ENCODE data around the gene ZFYVE1.

ZFYVE1 gene, protein sequence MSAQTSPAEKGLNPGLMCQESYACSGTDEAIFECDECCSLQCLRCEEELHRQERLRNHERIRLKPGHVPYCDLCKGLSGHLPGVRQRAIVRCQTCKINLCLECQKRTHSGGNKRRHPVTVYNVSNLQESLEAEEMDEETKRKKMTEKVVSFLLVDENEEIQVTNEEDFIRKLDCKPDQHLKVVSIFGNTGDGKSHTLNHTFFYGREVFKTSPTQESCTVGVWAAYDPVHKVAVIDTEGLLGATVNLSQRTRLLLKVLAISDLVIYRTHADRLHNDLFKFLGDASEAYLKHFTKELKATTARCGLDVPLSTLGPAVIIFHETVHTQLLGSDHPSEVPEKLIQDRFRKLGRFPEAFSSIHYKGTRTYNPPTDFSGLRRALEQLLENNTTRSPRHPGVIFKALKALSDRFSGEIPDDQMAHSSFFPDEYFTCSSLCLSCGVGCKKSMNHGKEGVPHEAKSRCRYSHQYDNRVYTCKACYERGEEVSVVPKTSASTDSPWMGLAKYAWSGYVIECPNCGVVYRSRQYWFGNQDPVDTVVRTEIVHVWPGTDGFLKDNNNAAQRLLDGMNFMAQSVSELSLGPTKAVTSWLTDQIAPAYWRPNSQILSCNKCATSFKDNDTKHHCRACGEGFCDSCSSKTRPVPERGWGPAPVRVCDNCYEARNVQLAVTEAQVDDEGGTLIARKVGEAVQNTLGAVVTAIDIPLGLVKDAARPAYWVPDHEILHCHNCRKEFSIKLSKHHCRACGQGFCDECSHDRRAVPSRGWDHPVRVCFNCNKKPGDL

DNA sequence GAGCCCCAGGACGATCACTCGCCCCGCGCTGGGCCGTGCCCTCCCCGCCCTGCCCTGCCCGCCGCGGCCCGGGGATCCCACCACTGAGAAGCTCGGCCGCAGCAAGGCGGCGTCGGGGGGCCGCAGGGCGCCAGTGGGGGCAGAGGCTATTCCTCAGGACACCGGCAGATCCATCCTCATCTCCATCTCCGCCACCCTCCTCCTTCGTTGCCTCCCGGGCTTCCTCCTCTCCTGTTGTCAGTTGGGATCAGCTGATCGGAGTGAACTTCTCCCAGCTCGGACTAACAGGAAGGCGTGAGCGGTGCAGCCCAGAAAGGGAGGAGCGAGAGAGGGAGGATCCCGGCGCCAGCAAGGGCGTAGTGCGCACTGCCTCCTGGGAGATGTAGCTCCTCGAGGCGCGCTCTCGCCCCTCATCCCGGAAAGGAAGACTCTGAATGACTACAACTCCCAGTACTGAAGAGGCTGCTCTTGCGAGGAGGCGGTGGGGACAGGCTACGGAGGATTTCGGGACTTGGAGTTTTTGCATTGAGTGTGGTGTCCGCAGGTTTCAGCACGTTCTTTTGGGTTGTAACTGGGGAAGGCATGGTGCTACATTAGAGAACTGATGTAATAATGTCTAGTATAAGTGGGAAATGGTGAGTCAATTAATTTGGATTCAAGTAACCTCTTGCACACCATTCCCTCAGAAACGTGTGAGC lies at the start of gene ZFYVE1:
ZFYVE1 (minus strand) TSS at position 262 of the 698 bp plus-strand sequence. CDS start 2,598 bp downstream, outside the sequence.
- in situ Hi-C loops (cut with MboI; ENCODE audit: low sequenced_read_pairs, unreplicated experiment), result no loop called here
- peak; percentile 95 for DNase-seq (ENCODE audit: low spot score)
- TF ChIP-seq, protein P1, sequence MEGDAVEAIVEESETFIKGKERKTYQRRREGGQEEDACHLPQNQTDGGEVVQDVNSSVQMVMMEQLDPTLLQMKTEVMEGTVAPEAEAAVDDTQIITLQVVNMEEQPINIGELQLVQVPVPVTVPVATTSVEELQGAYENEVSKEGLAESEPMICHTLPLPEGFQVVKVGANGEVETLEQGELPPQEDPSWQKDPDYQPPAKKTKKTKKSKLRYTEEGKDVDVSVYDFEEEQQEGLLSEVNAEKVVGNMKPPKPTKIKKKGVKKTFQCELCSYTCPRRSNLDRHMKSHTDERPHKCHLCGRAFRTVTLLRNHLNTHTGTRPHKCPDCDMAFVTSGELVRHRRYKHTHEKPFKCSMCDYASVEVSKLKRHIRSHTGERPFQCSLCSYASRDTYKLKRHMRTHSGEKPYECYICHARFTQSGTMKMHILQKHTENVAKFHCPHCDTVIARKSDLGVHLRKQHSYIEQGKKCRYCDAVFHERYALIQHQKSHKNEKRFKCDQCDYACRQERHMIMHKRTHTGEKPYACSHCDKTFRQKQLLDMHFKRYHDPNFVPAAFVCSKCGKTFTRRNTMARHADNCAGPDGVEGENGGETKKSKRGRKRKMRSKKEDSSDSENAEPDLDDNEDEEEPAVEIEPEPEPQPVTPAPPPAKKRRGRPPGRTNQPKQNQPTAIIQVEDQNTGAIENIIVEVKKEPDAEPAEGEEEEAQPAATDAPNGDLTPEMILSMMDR (IDR thresholded peaks at IDR 0.05; ENCODE audit: borderline replicate concordance, control extremely low read depth, extremely low read depth, insufficient read depth, missing control alignments), result no peak

DNA sequence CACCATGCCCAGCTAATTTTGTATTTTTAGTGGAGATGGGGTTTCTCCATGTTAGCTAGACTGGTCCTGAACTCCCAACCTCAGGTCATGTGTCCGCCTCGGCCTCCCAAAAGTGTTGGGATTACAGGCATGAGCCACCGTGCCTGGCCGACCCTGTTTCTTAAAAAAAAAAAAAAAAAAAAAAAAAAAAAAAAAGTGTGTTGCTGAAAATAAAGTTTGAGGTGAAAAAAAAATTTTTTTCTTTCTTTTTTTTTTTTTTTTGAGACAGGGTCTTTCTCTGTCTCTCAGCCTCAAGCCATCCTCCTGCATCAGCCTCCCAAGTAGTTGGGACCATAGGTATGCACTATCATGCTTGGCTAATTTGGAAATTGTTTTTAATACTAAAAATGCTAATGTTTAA lies 42.7 kb upstream of the ZFYVE1 start:
- DNase-seq (ENCODE audit: low spot score), result no peak
- in situ Hi-C loops (cut with MboI; ENCODE audit: low sequenced_read_pairs, unreplicated experiment), result no loop called here
- TF ChIP-seq, protein P1 (IDR thresholded peaks at IDR 0.05; ENCODE audit: borderline replicate concordance, control extremely low read depth, extremely low read depth, insufficient read depth, missing control alignments), result no peak

DNA sequence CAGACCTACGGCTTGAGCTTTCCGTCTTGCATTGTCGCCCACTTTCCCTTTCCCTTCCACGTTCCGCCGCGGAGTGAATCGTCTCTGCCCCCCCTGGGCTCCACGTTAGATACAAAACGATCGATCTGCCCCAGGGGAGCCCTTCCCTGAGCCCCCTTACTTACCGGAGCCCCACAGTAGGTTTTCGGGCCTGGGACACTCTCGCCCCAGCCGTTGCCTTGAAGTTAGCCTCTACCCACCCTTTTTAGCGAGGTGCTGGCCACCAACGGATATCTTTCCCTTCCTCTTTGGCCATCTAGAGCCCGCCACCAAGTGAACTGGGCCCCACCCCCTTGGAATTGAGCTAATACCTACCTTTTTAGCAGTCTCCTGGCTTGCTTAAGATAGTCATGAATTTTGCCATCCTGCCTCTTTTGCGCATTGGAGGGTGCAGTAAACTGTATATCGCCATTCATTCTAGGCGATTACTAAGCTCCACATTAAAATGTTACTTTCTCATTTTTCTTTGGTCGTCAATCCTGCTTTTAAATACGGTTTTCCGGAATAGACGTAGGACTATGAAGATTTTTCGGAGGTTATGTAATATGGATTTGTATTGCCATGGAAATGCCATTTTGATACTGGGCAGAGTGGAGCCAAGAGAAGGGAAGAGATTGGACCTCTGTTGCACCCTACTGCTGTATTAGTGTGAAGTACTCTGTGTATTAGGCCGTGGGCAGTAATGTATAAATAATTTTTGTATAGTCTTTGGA lies 32.2 kb upstream of the ZFYVE1 start:
- DNase-seq (ENCODE audit: low spot score), result peak; percentile 65
- in situ Hi-C loops (cut with MboI; ENCODE audit: low sequenced_read_pairs, unreplicated experiment), result no loop called here
- TF ChIP-seq, protein P1 (IDR thresholded peaks at IDR 0.05; ENCODE audit: borderline replicate concordance, control extremely low read depth, extremely low read depth, insufficient read depth, missing control alignments), result no peak

DNA sequence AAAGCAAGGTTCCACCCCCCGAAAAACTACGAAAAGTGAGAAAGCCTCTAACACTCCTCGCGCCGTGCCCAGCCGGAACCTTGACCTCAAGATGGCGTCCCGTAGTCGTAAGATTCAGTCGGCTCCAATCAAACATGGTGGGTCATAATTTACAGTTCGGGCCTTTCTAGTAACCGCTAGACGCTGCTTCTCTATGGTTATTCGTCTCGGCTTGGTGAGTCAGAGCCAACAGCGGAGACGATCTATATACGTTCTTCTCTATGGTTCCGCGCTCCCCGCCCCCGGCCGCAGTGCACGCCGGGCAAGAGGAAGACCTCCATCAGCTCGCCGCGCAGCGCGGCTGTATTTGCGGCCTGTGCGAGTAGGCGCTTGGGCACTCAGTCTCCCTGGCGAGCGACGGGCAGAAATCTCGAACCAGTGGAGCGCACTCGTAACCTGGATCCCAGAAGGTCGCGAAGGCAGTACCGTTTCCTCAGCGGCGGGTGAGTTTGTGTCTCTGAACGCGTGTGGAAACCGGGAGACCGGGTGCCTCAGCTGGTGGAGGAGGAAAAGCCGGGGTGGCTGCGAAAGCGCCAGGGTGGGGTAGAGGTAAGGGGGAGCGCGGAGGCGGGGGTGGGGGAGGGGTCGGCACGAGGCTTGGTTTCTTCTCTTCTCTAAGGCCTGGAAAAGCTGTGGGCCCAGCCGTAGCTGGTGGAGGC lies 31.5 kb upstream of the ZFYVE1 start, which contains the start of gene RBM25:
RBM25 (plus strand) TSS at position 311 of the 698 bp plus-strand sequence. CDS start 13,108 bp downstream, outside the sequence.
- in situ Hi-C loops (cut with MboI; ENCODE audit: low sequenced_read_pairs, unreplicated experiment), result no loop called here
- DNase-seq (ENCODE audit: low spot score), result peak; percentile 97
- TF ChIP-seq, protein P1 (IDR thresholded peaks at IDR 0.05; ENCODE audit: borderline replicate concordance, control extremely low read depth, extremely low read depth, insufficient read depth, missing control alignments), result peak; percentile 25

DNA sequence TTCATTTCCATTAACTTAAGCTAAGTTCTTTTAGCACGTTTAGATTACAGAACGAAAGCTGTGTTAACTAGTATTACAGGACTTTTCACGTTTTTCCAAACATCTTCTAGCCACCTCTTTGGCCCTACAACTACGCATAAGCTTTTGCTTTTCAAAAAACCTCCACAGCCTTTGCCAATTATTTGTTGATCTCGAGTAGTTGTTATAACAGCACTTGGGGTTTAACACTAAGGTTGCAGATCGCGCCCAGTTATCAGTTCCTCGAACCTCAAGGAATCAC lies 31.0 kb upstream of the ZFYVE1 start:
- TF ChIP-seq, protein P1 (IDR thresholded peaks at IDR 0.05; ENCODE audit: borderline replicate concordance, control extremely low read depth, extremely low read depth, insufficient read depth, missing control alignments), result no peak
- DNase-seq (ENCODE audit: low spot score), result no peak
- in situ Hi-C loops (cut with MboI; ENCODE audit: low sequenced_read_pairs, unreplicated experiment), result no loop called here
